Skeletal muscle satellite cell (primary cell): ENCODE data around the gene SP2.
"Not testable (repeated sequence)": the region's sequence is repeated elsewhere in the genome, so short reads cannot be mapped to it uniquely, and the experiment has no call there.

Experiments
- H3K27me3 ChIP-seq: 2 replicates; pipeline ENCODE4 v1.7.0; 2013; ENCODE audit warnings: low read length; ENCODE audit not compliant: control insufficient read depth, insufficient read depth
- H3K36me3 ChIP-seq: 2 replicates; pipeline ENCODE4 v1.7.0; 2013; ENCODE audit warnings: mild to moderate bottlenecking, control low read depth, low read length; ENCODE audit not compliant: insufficient read depth
- H3K4me1 ChIP-seq: 2 replicates; pipeline ENCODE4 v1.7.0; 2013; ENCODE audit warnings: low read length; ENCODE audit not compliant: control insufficient read depth, insufficient read depth
- H3K4me2 ChIP-seq: 2 replicates; pipeline ENCODE4 v1.7.0; 2013; ENCODE audit warnings: mild to moderate bottlenecking, low read length
- H3K4me3 ChIP-seq: 2 replicates; pipeline ENCODE4 v1.7.0; 2013; ENCODE audit warnings: low read length
- H3K9ac ChIP-seq: 2 replicates; pipeline ENCODE4 v1.7.0; 2013; ENCODE audit warnings: mild to moderate bottlenecking, low read depth, low read length, moderate library complexity
- H3K9me3 ChIP-seq: replicated peaks from 2 replicates; pipeline ENCODE4 v1.7.0; 2013; ENCODE audit warnings: mild to moderate bottlenecking, control low read depth, low read length

The SP2 gene

GRCh38 chr17:47917581-47917980 is 21.5 kb downstream of the SP2 start:
- Histone ChIP-seq H3K27me3 (no peaks in the 10 kb centered on the region), H3K4me2 (no peak overlapping the region), H3K9ac (no peak overlapping the region), H3K36me3 (peaks cover 13% of the 10 kb centered on the region), H3K4me1 (peaks cover 8% of the 10 kb centered on the region), H3K9me3 (no peaks in the 10 kb centered on the region), H3K4me3 (no peak overlapping the region)

- Histone ChIP-seq H3K4me3 (no peak overlapping the region), H3K9ac (no peak overlapping the region)
Observed at GRCh38 chr17:47918006-47918405, 22.0 kb downstream of the SP2 start.

GRCh38 chr17:47918991-47919390 is 23.0 kb downstream of the SP2 start:
- no peaks in the 10 kb centered on the region for H3K27me3 ChIP-seq
- H3K4me2 ChIP-seq: no peak overlapping the region
- peaks cover 21% of the 10 kb centered on the region for H3K36me3 ChIP-seq
- H3K9ac ChIP-seq: no peak overlapping the region
- H3K9me3 ChIP-seq: no peaks in the 10 kb centered on the region
- H3K4me3 ChIP-seq: no peak overlapping the region
- H3K4me1 ChIP-seq: peaks cover 8% of the 10 kb centered on the region

More at GRCh38 chr17:47918006-47918405, 22.0 kb downstream of the SP2 start:
- Histone ChIP-seq H3K27me3 (no peaks in the 10 kb centered on the region), H3K4me2 (no peak overlapping the region), H3K4me1 (peaks cover 8% of the 10 kb centered on the region), H3K36me3 (peaks cover 16% of the 10 kb centered on the region), H3K9me3 (no peaks in the 10 kb centered on the region)

- not testable (repeated sequence) for H3K4me1 ChIP-seq, H3K4me2 ChIP-seq, H3K9ac ChIP-seq, H3K9me3 ChIP-seq, H3K4me3 ChIP-seq, H3K27me3 ChIP-seq
- H3K36me3 ChIP-seq: peaks cover 25% of the 10 kb centered on the region
Observed at GRCh38 chr17:47919889-47920288, 23.9 kb downstream of the SP2 start.

GRCh38 chr17:47924785-47925677 is 29.0 kb downstream of the SP2 start:
- H3K4me1 ChIP-seq: no peaks in the 10 kb centered on the region
- no peaks in the 10 kb centered on the region for H3K27me3 ChIP-seq
- no peak overlapping the region for H3K9ac ChIP-seq
- H3K4me3 ChIP-seq: no peak overlapping the region
- peaks cover 23% of the 10 kb centered on the region for H3K36me3 ChIP-seq
- H3K4me2 ChIP-seq: no peak overlapping the region
- no peaks in the 10 kb centered on the region for H3K9me3 ChIP-seq

- Histone ChIP-seq H3K27me3 (no peaks in the 10 kb centered on the region), H3K9ac (no peak overlapping the region), H3K9me3 (no peaks in the 10 kb centered on the region), H3K4me1 (no peaks in the 10 kb centered on the region), H3K36me3 (peaks cover 23% of the 10 kb centered on the region), H3K4me3 (no peak overlapping the region), H3K4me2 (no peak overlapping the region)
Observed at GRCh38 chr17:47925678-47925988, 29.6 kb downstream of the SP2 start.

GRCh38 chr17:47927821-47928400 is 31.9 kb downstream of the SP2 start:
- no peak overlapping the region for H3K4me3 ChIP-seq
- no peak overlapping the region for H3K9ac ChIP-seq
- H3K4me2 ChIP-seq: no peak overlapping the region
- peaks cover 21% of the 10 kb centered on the region for H3K36me3 ChIP-seq
- H3K27me3 ChIP-seq: no peaks in the 10 kb centered on the region
- H3K9me3 ChIP-seq: no peaks in the 10 kb centered on the region
- H3K4me1 ChIP-seq: peaks cover 3% of the 10 kb centered on the region

GRCh38 chr17:47928415-47928814 is 32.4 kb downstream of the SP2 start:
- no peak overlapping the region for H3K4me2 ChIP-seq
- peaks cover 3% of the 10 kb centered on the region for H3K4me1 ChIP-seq
- H3K4me3 ChIP-seq: no peak overlapping the region
- no peaks in the 10 kb centered on the region for H3K9me3 ChIP-seq
- no peak overlapping the region for H3K9ac ChIP-seq
- peaks cover 16% of the 10 kb centered on the region for H3K36me3 ChIP-seq
- no peaks in the 10 kb centered on the region for H3K27me3 ChIP-seq

GRCh38 chr17:47929218-47930000 is 33.4 kb downstream of the SP2 start:
- Histone ChIP-seq H3K27me3 (no peaks in the 10 kb centered on the region), H3K9me3 (no peaks in the 10 kb centered on the region), H3K36me3 (peaks cover 15% of the 10 kb centered on the region), H3K4me1 (peaks cover 3% of the 10 kb centered on the region), H3K4me2 (no peak overlapping the region), H3K9ac (no peak overlapping the region), H3K4me3 (no peak overlapping the region)

- Histone ChIP-seq H3K4me3 (no peak overlapping the region), H3K4me1 (peaks cover 13% of the 10 kb centered on the region), H3K36me3 (peaks cover 2% of the 10 kb centered on the region), H3K4me2 (no peak overlapping the region), H3K9ac (no peak overlapping the region), H3K9me3 (no peaks in the 10 kb centered on the region), H3K27me3 (no peaks in the 10 kb centered on the region)
Observed at GRCh38 chr17:47931848-47932247, 35.8 kb downstream of the SP2 start.

- no peaks in the 10 kb centered on the region for H3K27me3 ChIP-seq
- H3K9me3 ChIP-seq: no peaks in the 10 kb centered on the region
- H3K4me2 ChIP-seq: no peak overlapping the region
- H3K4me1 ChIP-seq: peaks cover 13% of the 10 kb centered on the region
- H3K36me3 ChIP-seq: no peaks in the 10 kb centered on the region
- no peak overlapping the region for H3K9ac ChIP-seq
- no peak overlapping the region for H3K4me3 ChIP-seq
Observed at GRCh38 chr17:47934856-47935255, 38.8 kb downstream of the SP2 start.
